HTERT RPE-1 (cell line): ENCODE measurements around the gene FGD4.

Experiments used
- in situ Hi-C: fragments of 300-500 bp; cut with MboI; formaldehyde crosslinking; loops from 4 replicates; pipeline ENCODE4 v1.14.3; 2020; ENCODE audit warnings: low sequenced_read_pairs

FGD4 gene

GRCh38 chr12:32603071-32603470 is 203.7 kb downstream of the FGD4 start:
- in situ Hi-C loops, result no loop called here

- in situ Hi-C loops, result no loop called here
Measured at GRCh38 chr12:32603858-32604257, 204.5 kb downstream of the FGD4 start.

- in situ Hi-C loops, result no loop called here
Measured at GRCh38 chr12:32604565-32604964, 205.2 kb downstream of the FGD4 start.

- in situ Hi-C loops, result no loop called here
Measured at GRCh38 chr12:32605326-32606095, 206.2 kb downstream of the FGD4 start.

- in situ Hi-C loops, result no loop called here
Measured at GRCh38 chr12:32606443-32606842, 207.1 kb downstream of the FGD4 start.

- in situ Hi-C loops, result no loop called here
Measured at GRCh38 chr12:32609966-32610365, 210.6 kb downstream of the FGD4 start.

GRCh38 chr12:32611986-32612385 is 212.6 kb downstream of the FGD4 start:
- in situ Hi-C loops, result no loop called here

GRCh38 chr12:32612658-32613614 is 213.6 kb downstream of the FGD4 start:
- in situ Hi-C loops, result no loop called here

GRCh38 chr12:32615441-32615840 is 216.1 kb downstream of the FGD4 start:
- in situ Hi-C loops, result no loop called here

- in situ Hi-C loops, result no loop called here
Measured at GRCh38 chr12:32617534-32617933, 218.2 kb downstream of the FGD4 start.

GRCh38 chr12:32618115-32618514 is 218.8 kb downstream of the FGD4 start:
- in situ Hi-C loops, result no loop called here

GRCh38 chr12:32627976-32628375 is 228.6 kb downstream of the FGD4 start:
- in situ Hi-C loops, result no loop called here

- in situ Hi-C loops, result no loop called here
Measured at GRCh38 chr12:32641287-32641901, 242.0 kb downstream of the FGD4 start.

- in situ Hi-C loops, result no loop called here
Measured at GRCh38 chr12:32644431-32644830, 245.1 kb downstream of the FGD4 start.

GRCh38 chr12:32647275-32647674 is 247.9 kb downstream of the FGD4 start:
- in situ Hi-C loops, result no loop called here

GRCh38 chr12:32650508-32650907 is 251.2 kb downstream of the FGD4 start:
- in situ Hi-C loops, result no loop called here

GRCh38 chr12:32651151-32651955 is 252.0 kb downstream of the FGD4 start:
- in situ Hi-C loops, result no loop called here

GRCh38 chr12:32651956-32652210 is 252.5 kb downstream of the FGD4 start:
- in situ Hi-C loops, result no loop called here

GRCh38 chr12:32659908-32660440 is 260.6 kb downstream of the FGD4 start:
- in situ Hi-C loops, result no loop called here

GRCh38 chr12:32661706-32662105 is 262.3 kb downstream of the FGD4 start:
- in situ Hi-C loops, result no loop called here

GRCh38 chr12:32662665-32663064 is 263.3 kb downstream of the FGD4 start:
- in situ Hi-C loops, result no loop called here
